ENCODE data around the gene ADAMTS15.

The ADAMTS15 gene

GRCh38 chr11:130514316-130514715 is 65.9 kb downstream of the ADAMTS15 start:
- Histone ChIP-seq H3K36me3 (no peaks in the 10 kb centered on the region), H3K4me1 (peaks cover 0 to 54% (median 25%) of the 10 kb centered on the region in 4 donors), H3K9me3 (no peaks in the 10 kb centered on the region), H3K27me3 (no peaks in the 10 kb centered on the region), H3K27ac (no peak overlapping the region), H3K4me3 (no peak overlapping the region)
- intact Hi-C loops (cut with DNase I; ENCODE audit: low total_unique reads): no loop called here
- TF ChIP-seq CTCF (IDR thresholded peaks at IDR 0.05): no peak
- no peak for DNase-seq

GRCh38 chr11:130514851-130515250 is 66.4 kb downstream of the ADAMTS15 start:
- H3K9me3 ChIP-seq: no peaks in the 10 kb centered on the region

GRCh38 chr11:130515829-130516553 is 67.5 kb downstream of the ADAMTS15 start:
- Histone ChIP-seq H3K27ac (no peak overlapping the region), H3K27me3 (no peaks in the 10 kb centered on the region), H3K36me3 (no peaks in the 10 kb centered on the region), H3K4me1 (peaks cover 0 to 51% (median 22%) of the 10 kb centered on the region in 4 donors), H3K4me3 (no peak overlapping the region), H3K9me3 (no peaks in the 10 kb centered on the region)
- TF ChIP-seq CTCF (IDR thresholded peaks at IDR 0.05): no peak
- intact Hi-C loops (cut with DNase I; ENCODE audit: low total_unique reads): loop anchor here (5.0 kb wide), 1 partner anchor 59 kb away; no protein-coding TSS in a partner anchor
- DNase-seq: no peak

More at GRCh38 chr11:130514851-130515250, 66.4 kb downstream of the ADAMTS15 start:
- Histone ChIP-seq H3K4me3 (no peak overlapping the region), H3K27ac (no peak overlapping the region), H3K4me1 (peaks cover 0 to 54% (median 25%) of the 10 kb centered on the region in 4 donors), H3K36me3 (no peaks in the 10 kb centered on the region), H3K27me3 (no peaks in the 10 kb centered on the region)
- intact Hi-C loops (cut with DNase I; ENCODE audit: low total_unique reads): loop anchor here (5.0 kb wide), 1 partner anchor 58 kb away; no protein-coding TSS in a partner anchor
- no peak for TF ChIP-seq CTCF (IDR thresholded peaks at IDR 0.05)
- DNase-seq: no peak

- Histone ChIP-seq H3K36me3 (no peaks in the 10 kb centered on the region), H3K27me3 (no peaks in the 10 kb centered on the region), H3K9me3 (no peaks in the 10 kb centered on the region), H3K4me3 (no peak overlapping the region), H3K4me1 (peaks cover 0 to 51% (median 27%) of the 10 kb centered on the region in 4 donors), H3K27ac (no peak overlapping the region)
- intact Hi-C loops (cut with DNase I; ENCODE audit: low total_unique reads): loop anchor here (5.0 kb wide), 1 partner anchor 60 kb away; no protein-coding TSS in a partner anchor
- DNase-seq: no peak
- no peak for TF ChIP-seq CTCF (IDR thresholded peaks at IDR 0.05)
Observed at GRCh38 chr11:130516554-130517505, 68.4 kb downstream of the ADAMTS15 start.

GRCh38 chr11:130518164-130518680 is 69.8 kb downstream of the ADAMTS15 start:
- H3K9me3 ChIP-seq: no peaks in the 10 kb centered on the region
- intact Hi-C loops (cut with DNase I; ENCODE audit: low total_unique reads): loop anchor here (5.0 kb wide), 1 partner anchor 61 kb away; no protein-coding TSS in a partner anchor
- DNase-seq: no peak
- H3K36me3 ChIP-seq: no peaks in the 10 kb centered on the region
- H3K27ac ChIP-seq: peak overlapping the region in 1 of 2 donors; percentile 68
- TF ChIP-seq CTCF (IDR thresholded peaks at IDR 0.05): no peak
- H3K4me1 ChIP-seq: peaks cover 11 to 51% (median 36%) of the 10 kb centered on the region in 4 donors
- no peak overlapping the region for H3K4me3 ChIP-seq
- no peaks in the 10 kb centered on the region for H3K27me3 ChIP-seq

Measured in tibial artery (tissue), 4 donors.